ENCODE measurements around the gene ADTRP.

DNA sequence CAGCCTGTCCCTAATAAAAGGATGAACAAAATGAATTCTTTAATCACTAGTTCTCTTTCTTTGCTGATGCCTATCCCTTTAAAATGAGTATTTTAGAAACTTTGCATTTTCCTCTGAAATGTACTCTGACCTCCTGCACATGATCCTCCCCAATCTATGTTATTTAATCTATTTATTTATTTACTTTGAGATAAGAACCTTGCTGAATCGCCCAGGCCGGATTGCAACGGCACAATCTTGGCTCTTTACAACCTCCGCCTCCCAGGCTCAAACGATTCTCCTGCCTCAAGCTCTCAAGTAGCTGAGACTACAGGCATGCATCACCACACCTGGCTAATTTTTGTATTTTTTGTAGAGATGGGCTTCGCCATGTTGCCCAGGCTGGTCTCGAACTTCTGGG is 27.9 kb downstream of the ADTRP start:
- TF ChIP-seq, protein P1, sequence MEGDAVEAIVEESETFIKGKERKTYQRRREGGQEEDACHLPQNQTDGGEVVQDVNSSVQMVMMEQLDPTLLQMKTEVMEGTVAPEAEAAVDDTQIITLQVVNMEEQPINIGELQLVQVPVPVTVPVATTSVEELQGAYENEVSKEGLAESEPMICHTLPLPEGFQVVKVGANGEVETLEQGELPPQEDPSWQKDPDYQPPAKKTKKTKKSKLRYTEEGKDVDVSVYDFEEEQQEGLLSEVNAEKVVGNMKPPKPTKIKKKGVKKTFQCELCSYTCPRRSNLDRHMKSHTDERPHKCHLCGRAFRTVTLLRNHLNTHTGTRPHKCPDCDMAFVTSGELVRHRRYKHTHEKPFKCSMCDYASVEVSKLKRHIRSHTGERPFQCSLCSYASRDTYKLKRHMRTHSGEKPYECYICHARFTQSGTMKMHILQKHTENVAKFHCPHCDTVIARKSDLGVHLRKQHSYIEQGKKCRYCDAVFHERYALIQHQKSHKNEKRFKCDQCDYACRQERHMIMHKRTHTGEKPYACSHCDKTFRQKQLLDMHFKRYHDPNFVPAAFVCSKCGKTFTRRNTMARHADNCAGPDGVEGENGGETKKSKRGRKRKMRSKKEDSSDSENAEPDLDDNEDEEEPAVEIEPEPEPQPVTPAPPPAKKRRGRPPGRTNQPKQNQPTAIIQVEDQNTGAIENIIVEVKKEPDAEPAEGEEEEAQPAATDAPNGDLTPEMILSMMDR (IDR thresholded peaks at IDR 0.05), result no peak
- TF ChIP-seq POLR2AphosphoS5 (IDR thresholded peaks at IDR 0.05; ENCODE audit: insufficient read depth in 1 of 2, low read depth in 1 of 2), result no peak
